A549 (cell line): Measurements from ENCODE around the gene HTR6.

Experiments used
- CHD2 ChIP-seq: fragments of 150-350 bp; IDR thresholded peaks from 2 replicates; pipeline ENCODE4 v1.6.1; 2014; ENCODE audit warnings: low read length; ENCODE audit not compliant: partially characterized antibody
- EP300 ChIP-seq, 2 experiments: fragments of >200 bp; sonication (Bioruptor Twin); formaldehyde crosslinking; IDR thresholded peaks; 2 replicates in 1 of 2; 3 replicates in 1 of 2; pipeline ENCODE4 v1.6.1; 2016 to 2017
- HDAC2 ChIP-seq: fragments of 200-600 bp; sonication (generic); IDR thresholded peaks from 2 replicates; pipeline ENCODE4 v1.6.1; 2016
- HOXA7 ChIP-seq: fragments of 250-450 bp; sonication (Bioruptor Pico); IDR thresholded peaks from 2 replicates; pipeline ENCODE4 v1.5.0; 2020; ENCODE audit warnings: mild to moderate bottlenecking, moderate library complexity
- JUN ChIP-seq, 2 experiments: fragments of >200 bp; sonication (Bioruptor Twin); formaldehyde crosslinking; IDR thresholded peaks; 2 replicates in 1 of 2; 3 replicates in 1 of 2; pipeline ENCODE4 v1.6.1; 2016 to 2017
- MYC ChIP-seq: IDR thresholded peaks from 2 replicates; pipeline ENCODE4 v1.6.1; 2012; ENCODE audit warnings: mild to moderate bottlenecking, inconsistent platforms, low read length, improper control_type of control experiment, borderline replicate concordance
- RAD21 ChIP-seq, 2 experiments: fragments of >200 bp in 1 of 2; sonication (Bioruptor Twin) in 1 of 2; formaldehyde crosslinking in 1 of 2; IDR thresholded peaks in 1 of 2; conservative IDR thresholded peaks in 1 of 2; 2 replicates in 1 of 2; 3 replicates in 1 of 2; pipeline ENCODE4 v1.6.1; 2012 to 2018; ENCODE audit warnings: inconsistent platforms in 1 of 2
- RCOR1 ChIP-seq: fragments of 150-350 bp; IDR thresholded peaks from 2 replicates; pipeline ENCODE4 v1.6.1; 2014; ENCODE audit warnings: antibody characterized with exemption, low read length, low read depth
- RFX5 ChIP-seq: fragments of 450-650 bp; IDR thresholded peaks from 2 replicates; pipeline ENCODE4 v1.7.1; 2014; ENCODE audit warnings: antibody characterized with exemption, mild to moderate bottlenecking, moderate library complexity
- RNF2 ChIP-seq: fragments of 200-600 bp; sonication (generic); IDR thresholded peaks from 2 replicates; pipeline ENCODE4 v1.6.1; 2016; ENCODE audit warnings: low read depth, mild to moderate bottlenecking, antibody characterized with exemption, moderate library complexity, borderline replicate concordance
- TF ChIP-seq, protein P1 (sequence below): fragments of >200 bp; sonication (Bioruptor Twin); formaldehyde crosslinking; IDR thresholded peaks from 3 replicates; pipeline ENCODE4 v1.5.1; 2016
- TF ChIP-seq, protein P2 (sequence below): IDR thresholded peaks from 2 replicates; pipeline ENCODE4 v1.6.1; 2012
- TF ChIP-seq, protein P3 (sequence below): fragments of 200-600 bp; sonication (generic); IDR thresholded peaks from 2 replicates; pipeline ENCODE4 v1.6.1; 2016; ENCODE audit warnings: antibody characterized with exemption, mild to moderate bottlenecking, moderate library complexity
- TF ChIP-seq, protein P4 (sequence below): fragments of 450-650 bp; IDR thresholded peaks from 2 replicates; pipeline ENCODE4 v1.6.1; 2014; ENCODE audit warnings: antibody characterized with exemption

DNA sequence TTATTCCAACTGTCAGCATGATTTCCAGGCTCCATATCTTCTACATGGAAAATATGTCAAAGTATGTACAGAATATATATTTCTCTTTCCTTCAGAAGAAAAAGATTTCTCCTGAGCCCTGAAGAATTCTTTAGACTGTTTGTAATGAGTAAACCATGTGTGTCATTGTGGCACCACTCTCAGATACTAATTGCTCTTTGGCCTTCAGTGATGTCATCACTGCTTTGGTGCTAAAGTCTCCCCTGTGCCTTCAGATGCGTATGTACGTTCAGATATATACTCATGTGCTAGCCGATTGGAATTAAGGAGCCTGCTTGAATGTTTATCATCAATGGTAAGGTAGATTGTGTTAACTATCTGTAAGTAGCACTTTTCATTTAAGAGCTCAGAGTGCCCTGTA lies 41.2 kb upstream of the HTR6 start:
- TF ChIP-seq, protein P1, sequence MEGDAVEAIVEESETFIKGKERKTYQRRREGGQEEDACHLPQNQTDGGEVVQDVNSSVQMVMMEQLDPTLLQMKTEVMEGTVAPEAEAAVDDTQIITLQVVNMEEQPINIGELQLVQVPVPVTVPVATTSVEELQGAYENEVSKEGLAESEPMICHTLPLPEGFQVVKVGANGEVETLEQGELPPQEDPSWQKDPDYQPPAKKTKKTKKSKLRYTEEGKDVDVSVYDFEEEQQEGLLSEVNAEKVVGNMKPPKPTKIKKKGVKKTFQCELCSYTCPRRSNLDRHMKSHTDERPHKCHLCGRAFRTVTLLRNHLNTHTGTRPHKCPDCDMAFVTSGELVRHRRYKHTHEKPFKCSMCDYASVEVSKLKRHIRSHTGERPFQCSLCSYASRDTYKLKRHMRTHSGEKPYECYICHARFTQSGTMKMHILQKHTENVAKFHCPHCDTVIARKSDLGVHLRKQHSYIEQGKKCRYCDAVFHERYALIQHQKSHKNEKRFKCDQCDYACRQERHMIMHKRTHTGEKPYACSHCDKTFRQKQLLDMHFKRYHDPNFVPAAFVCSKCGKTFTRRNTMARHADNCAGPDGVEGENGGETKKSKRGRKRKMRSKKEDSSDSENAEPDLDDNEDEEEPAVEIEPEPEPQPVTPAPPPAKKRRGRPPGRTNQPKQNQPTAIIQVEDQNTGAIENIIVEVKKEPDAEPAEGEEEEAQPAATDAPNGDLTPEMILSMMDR = no peak
- TF ChIP-seq CHD2 = no peak
- TF ChIP-seq, protein P2, sequence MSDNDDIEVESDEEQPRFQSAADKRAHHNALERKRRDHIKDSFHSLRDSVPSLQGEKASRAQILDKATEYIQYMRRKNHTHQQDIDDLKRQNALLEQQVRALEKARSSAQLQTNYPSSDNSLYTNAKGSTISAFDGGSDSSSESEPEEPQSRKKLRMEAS = no peak
- TF ChIP-seq JUN (IDR thresholded peaks at IDR 0.05) = no peak
- TF ChIP-seq MYC = no peak
- no peak for TF ChIP-seq RNF2
- TF ChIP-seq RAD21 (conservative IDR thresholded peaks at IDR 0.05 in 1 of 2, IDR thresholded peaks at IDR 0.05 in 1 of 2) = no peak
- TF ChIP-seq, protein P3, sequence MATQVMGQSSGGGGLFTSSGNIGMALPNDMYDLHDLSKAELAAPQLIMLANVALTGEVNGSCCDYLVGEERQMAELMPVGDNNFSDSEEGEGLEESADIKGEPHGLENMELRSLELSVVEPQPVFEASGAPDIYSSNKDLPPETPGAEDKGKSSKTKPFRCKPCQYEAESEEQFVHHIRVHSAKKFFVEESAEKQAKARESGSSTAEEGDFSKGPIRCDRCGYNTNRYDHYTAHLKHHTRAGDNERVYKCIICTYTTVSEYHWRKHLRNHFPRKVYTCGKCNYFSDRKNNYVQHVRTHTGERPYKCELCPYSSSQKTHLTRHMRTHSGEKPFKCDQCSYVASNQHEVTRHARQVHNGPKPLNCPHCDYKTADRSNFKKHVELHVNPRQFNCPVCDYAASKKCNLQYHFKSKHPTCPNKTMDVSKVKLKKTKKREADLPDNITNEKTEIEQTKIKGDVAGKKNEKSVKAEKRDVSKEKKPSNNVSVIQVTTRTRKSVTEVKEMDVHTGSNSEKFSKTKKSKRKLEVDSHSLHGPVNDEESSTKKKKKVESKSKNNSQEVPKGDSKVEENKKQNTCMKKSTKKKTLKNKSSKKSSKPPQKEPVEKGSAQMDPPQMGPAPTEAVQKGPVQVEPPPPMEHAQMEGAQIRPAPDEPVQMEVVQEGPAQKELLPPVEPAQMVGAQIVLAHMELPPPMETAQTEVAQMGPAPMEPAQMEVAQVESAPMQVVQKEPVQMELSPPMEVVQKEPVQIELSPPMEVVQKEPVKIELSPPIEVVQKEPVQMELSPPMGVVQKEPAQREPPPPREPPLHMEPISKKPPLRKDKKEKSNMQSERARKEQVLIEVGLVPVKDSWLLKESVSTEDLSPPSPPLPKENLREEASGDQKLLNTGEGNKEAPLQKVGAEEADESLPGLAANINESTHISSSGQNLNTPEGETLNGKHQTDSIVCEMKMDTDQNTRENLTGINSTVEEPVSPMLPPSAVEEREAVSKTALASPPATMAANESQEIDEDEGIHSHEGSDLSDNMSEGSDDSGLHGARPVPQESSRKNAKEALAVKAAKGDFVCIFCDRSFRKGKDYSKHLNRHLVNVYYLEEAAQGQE = no peak
- TF ChIP-seq EP300 (IDR thresholded peaks at IDR 0.05) = no peak
- TF ChIP-seq RFX5 = no peak
- no peak for TF ChIP-seq RCOR1
- no peak for TF ChIP-seq HDAC2
- no peak for TF ChIP-seq HOXA7
- TF ChIP-seq, protein P4, sequence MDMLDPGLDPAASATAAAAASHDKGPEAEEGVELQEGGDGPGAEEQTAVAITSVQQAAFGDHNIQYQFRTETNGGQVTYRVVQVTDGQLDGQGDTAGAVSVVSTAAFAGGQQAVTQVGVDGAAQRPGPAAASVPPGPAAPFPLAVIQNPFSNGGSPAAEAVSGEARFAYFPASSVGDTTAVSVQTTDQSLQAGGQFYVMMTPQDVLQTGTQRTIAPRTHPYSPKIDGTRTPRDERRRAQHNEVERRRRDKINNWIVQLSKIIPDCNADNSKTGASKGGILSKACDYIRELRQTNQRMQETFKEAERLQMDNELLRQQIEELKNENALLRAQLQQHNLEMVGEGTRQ = no peak
